Fibroblast of villous mesenchyme (primary cell): ENCODE data around the gene QSOX2. TPM values are rescaled to one million over a fixed set of nuclear protein-coding genes. Genes with fewer than 3 reads are reported as not detected.

Source experiments
- DNase-seq: peaks from one replicate; pipeline ENCODE4 v3.0.0-alpha.2; 2010; ENCODE audit warnings: low read depth
- H3K4me3 ChIP-seq: 2 replicates; pipeline ENCODE4 v1.5.1; 2011; ENCODE audit warnings: low read depth, mild to moderate bottlenecking, low read length
- total RNA-seq: library from RNA; depleted of rRNA; stranded (reverse); fragments of >200 nt; gene quantifications from 2 replicates; pipeline ENCODE4 v1.2.3, GENCODE V29; 2012
- TF ChIP-seq, protein P1 (sequence below): IDR thresholded peaks from 2 replicates; pipeline ENCODE4 v1.5.1; 2012; ENCODE audit warnings: low read depth, mild to moderate bottlenecking, low read length; ENCODE audit not compliant: insufficient read depth

The QSOX2 gene
- total RNA-seq, 1 donor, result 15.1 TPM

DNA sequence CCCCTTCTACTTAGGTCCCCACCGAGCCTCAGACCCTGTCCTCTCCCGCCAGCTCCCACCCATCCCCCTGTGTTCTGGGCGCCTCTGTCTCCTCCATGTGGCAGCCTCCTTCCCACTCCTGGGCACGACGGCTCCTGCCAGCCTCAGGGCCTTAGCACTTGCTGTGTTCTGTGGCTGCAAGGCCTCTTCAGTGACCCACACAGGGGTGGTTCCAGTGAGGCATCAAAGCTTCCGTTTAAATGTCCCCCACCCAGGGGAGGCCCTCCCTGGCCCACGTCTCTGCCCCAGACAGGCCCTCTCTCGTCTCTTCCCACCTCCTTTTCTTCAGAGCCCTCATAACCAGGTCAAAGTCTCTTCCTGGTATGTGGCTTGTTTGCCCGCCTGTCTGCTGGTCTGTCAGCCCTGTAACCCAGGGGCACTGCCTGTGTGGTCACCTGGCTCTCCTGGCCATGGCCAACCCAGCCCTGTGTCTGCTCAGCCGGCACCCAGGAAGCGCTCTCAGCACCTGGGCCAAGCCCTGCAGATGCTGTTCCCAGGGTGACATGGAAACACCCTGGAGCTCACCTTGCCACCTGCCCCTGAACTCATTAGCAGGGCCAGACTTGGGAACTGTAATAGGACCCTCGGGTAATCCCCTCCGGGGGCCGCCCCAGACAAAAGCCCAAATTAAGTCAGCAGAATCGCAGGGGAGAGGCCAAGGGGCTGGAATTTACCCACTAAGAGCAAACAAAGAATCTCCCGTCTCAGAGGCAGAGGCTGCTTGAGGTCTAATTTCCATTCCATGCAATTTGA lies 74.4 kb downstream of the QSOX2 start:
- TF ChIP-seq, protein P1, sequence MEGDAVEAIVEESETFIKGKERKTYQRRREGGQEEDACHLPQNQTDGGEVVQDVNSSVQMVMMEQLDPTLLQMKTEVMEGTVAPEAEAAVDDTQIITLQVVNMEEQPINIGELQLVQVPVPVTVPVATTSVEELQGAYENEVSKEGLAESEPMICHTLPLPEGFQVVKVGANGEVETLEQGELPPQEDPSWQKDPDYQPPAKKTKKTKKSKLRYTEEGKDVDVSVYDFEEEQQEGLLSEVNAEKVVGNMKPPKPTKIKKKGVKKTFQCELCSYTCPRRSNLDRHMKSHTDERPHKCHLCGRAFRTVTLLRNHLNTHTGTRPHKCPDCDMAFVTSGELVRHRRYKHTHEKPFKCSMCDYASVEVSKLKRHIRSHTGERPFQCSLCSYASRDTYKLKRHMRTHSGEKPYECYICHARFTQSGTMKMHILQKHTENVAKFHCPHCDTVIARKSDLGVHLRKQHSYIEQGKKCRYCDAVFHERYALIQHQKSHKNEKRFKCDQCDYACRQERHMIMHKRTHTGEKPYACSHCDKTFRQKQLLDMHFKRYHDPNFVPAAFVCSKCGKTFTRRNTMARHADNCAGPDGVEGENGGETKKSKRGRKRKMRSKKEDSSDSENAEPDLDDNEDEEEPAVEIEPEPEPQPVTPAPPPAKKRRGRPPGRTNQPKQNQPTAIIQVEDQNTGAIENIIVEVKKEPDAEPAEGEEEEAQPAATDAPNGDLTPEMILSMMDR, result no peak
- DNase-seq, result no peak
- no peak overlapping the region for H3K4me3 ChIP-seq

DNA sequence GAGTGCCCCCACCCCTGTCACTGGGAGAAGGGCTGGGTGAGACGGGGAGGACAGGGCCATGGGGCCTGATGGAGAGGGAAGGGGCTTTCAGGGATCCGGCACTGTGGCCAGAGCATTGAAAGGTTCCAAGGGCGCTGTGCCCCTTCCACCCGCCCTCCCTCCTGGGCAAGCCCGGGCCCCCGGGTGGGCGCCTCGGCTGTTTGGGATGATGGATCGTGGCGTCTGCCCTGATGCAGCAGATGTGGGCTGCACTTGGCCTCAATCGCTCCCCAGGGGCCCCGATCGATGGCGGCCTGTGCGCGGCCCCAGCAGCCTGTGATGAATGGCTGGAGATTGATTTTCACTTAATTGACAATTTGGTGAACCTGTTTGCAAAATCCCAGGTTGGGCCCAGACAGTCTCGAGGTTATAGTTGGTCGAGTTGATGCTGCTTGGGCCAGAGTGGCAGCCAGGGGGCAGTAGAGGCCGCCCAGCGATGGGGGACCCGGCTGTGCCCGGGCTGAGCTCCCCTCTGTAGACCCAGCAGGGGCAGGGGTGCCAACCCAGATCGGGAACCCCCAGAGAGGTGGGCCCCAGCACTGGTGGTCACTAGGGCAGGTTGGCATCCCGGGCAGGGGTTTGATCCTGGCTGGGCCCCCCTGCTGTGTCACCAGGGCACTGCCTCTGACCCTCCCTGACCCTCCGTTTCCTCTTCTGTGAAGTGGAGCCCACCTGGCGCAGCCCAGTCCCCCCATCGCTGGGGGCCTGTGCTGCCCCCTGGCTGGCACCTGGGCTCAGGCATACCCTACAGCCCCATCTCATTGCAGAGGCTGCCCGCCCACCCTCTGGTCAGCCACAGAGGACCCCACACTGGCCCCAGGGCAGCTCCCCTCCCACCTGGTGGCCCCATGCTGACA lies 75.4 kb downstream of the QSOX2 start:
- DNase-seq, result peak; percentile 17
- H3K4me3 ChIP-seq, result no peak overlapping the region
- TF ChIP-seq, protein P1, result peak; percentile 86

DNA sequence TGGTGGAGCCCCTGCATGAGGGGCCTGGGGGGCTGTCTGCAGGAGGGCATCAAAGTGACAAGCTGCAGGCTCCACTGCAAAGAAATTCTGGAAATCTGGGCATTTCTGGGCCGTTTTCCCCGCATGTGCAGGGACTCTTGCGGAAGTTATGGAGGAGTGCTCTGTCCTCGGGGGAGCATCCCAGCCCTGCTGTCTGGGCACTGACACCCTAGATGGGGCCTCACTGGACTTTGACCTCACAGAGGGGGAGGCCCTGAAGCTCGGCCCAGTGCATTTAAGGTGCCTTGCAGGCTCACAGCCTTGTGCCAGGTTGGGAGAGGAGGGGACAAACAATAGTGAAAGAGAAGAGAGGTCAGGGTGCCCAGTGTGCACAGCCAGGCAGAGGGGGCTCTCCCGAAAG lies 76.1 kb downstream of the QSOX2 start:
- H3K4me3 ChIP-seq, result no peak overlapping the region
- no peak for DNase-seq
- TF ChIP-seq, protein P1, result no peak

DNA sequence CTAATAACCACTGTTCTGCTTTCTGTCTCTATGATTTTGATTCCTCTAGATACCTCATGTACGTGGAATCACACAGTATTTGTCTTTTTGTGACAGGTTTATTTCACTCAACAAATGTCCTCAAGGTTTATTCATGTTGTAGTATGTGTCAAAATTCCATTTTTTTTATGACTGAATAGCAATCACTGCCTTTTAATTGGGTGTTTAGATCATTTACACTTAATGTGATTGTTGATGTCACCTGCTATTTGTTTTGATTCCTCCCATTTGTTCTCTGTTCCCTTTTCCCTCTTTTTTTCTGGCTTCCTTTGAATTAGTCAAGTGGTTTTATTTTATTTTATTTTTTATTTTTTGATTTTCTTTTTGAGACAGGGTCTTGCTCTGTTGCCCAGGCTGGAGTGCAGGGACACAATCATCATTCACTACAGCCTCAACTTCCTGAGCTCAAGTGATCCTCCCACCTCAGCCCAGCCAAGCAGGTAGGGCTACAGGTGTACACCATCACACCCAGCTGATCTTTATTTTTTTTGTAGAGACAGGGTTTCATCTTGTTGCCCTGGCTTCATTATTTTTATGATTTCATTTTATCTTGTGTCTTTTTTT lies 82.3 kb downstream of the QSOX2 start:
- TF ChIP-seq, protein P1, result no peak
- no peak for DNase-seq
- H3K4me3 ChIP-seq, result no peak overlapping the region

DNA sequence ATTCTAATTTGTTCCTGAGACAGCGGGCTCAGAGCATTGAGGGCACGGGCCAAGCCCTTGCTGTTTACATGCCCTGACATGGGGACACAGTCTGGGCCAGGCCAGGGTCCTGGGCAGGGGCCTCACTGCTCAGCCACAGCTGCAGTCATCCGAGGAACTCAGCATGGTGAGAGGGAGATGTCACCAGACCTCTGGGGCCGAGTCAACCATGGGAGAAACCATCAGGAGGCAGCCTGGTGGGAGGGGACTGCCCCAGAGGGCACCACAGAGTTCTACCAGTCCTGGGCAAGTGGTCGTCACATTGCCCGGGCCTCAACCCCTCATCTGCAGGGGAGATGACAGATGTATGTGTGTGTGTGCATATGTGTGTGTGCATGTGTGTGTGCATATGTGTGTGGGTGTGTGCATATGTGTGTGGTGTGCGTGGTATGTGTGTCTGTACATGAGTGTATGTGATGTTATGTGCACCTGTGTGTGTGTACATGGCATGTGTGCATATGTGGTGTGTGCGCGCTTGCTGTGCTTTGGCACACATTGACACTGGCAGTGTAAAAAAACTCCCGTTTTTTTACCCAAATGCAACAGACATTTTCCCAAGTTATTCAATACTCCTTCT lies 84.5 kb downstream of the QSOX2 start:
- TF ChIP-seq, protein P1, result no peak
- H3K4me3 ChIP-seq, result no peak overlapping the region
- no peak for DNase-seq

DNA sequence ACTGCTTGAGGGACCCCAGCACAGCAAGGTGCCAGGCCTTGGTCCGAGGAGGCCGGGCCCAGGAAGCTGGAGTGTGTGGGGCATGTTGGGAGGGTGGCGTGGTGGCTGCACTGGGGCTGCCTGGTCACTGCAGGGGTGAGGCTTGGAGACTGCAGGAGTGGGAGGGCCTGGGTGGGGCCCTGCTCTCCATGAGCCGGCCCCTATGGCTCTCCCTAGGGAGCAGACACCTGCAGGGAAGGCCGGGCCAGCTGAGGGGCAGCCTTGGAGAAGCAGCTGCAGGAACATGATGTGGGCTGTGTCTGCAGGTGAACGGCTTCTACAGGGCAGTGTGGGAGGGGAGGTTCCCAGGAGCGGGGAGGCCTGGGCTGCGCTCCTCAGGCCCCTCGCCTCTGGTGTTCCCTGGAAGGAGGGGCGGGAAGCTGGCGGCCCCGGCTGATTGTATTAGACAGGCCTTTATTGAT lies 85.2 kb downstream of the QSOX2 start:
- TF ChIP-seq, protein P1, result no peak
- no peak for DNase-seq
- no peak overlapping the region for H3K4me3 ChIP-seq
